Astrocyte (in vitro differentiated cells and primary cell): ENCODE data around the gene HLTF. TPM values are rescaled to one million over a fixed set of nuclear protein-coding genes. Genes with fewer than 3 reads are reported as not detected.
A peak's percentile ranks its signal among the peaks of the same experiment; 100 is the strongest.

Experiments used
- DNase-seq: peaks from one replicate; pipeline ENCODE4 v3.0.0-alpha.2; 2010; ENCODE audit warnings: low read depth
- FAIRE-seq: peaks from 2 replicates; lab custom pipeline; 2011; peaks lifted over from hg19 to GRCh38; lab: Jason Lieb, UNC
- H2AFZ ChIP-seq: 2 replicates; pipeline ENCODE4 v1.6.0; 2012; ENCODE audit warnings: low read depth, low read length, inconsistent platforms
- H3K27ac ChIP-seq: 2 replicates; pipeline ENCODE4 v1.5.1; 2011; ENCODE audit warnings: low read depth, low read length, inconsistent platforms
- H3K27me3 ChIP-seq: 2 replicates; pipeline ENCODE4 v1.6.0; 2011; ENCODE audit warnings: low read length, inconsistent platforms; ENCODE audit not compliant: insufficient read depth
- H3K36me3 ChIP-seq: 2 replicates; pipeline ENCODE4 v1.5.1; 2011; ENCODE audit warnings: low read length, inconsistent platforms; ENCODE audit not compliant: insufficient read depth
- H3K4me1 ChIP-seq: 2 replicates; pipeline ENCODE4 v1.5.1; 2011; ENCODE audit warnings: low read length, inconsistent platforms; ENCODE audit not compliant: insufficient read depth
- H3K4me2 ChIP-seq: 2 replicates; pipeline ENCODE4 v1.6.0; 2012; ENCODE audit warnings: low read length, inconsistent platforms
- H3K4me3 ChIP-seq: 2 replicates; pipeline ENCODE4 v1.5.1; 2011; ENCODE audit warnings: low read depth, mild to moderate bottlenecking, low read length, inconsistent platforms; ENCODE audit not compliant: insufficient read depth
- H3K79me2 ChIP-seq: 2 replicates; pipeline ENCODE4 v1.6.0; 2012; ENCODE audit warnings: mild to moderate bottlenecking, low read length, inconsistent platforms; ENCODE audit not compliant: insufficient read depth
- H3K9ac ChIP-seq: 2 replicates; pipeline ENCODE4 v1.6.0; 2012; ENCODE audit warnings: mild to moderate bottlenecking, low read length, inconsistent platforms
- H3K9me3 ChIP-seq: 2 replicates; pipeline ENCODE4 v1.5.1; 2012; ENCODE audit warnings: low read depth, mild to moderate bottlenecking, low read length, inconsistent platforms; ENCODE audit not compliant: insufficient read depth
- H4K20me1 ChIP-seq: 2 replicates; pipeline ENCODE4 v1.6.0; 2012; ENCODE audit warnings: low read length, inconsistent platforms; ENCODE audit not compliant: insufficient read depth
- H3K27ac Mint-ChIP-seq: one replicate; pipeline ENCODE4 v1.8.0; 2021; ENCODE audit warnings: mild to moderate bottlenecking, mixed read lengths; ENCODE audit not compliant: unreplicated experiment
- H3K27me3 Mint-ChIP-seq: one replicate; pipeline ENCODE4 v1.8.0; 2021; ENCODE audit warnings: low read depth, mixed read lengths; ENCODE audit not compliant: unreplicated experiment
- H3K36me3 Mint-ChIP-seq: one replicate; pipeline ENCODE4 v1.8.0; 2021; ENCODE audit warnings: low read depth, mixed read lengths; ENCODE audit not compliant: unreplicated experiment
- H3K4me1 Mint-ChIP-seq: one replicate; pipeline ENCODE4 v1.8.0; 2021; ENCODE audit warnings: low read depth, mixed read lengths; ENCODE audit not compliant: unreplicated experiment
- H3K4me3 Mint-ChIP-seq: one replicate; pipeline ENCODE4 v1.8.0; 2021; ENCODE audit warnings: mild to moderate bottlenecking, moderate library complexity, mixed read lengths; ENCODE audit not compliant: unreplicated experiment
- H3K9me3 Mint-ChIP-seq: one replicate; pipeline ENCODE4 v1.8.0; 2021; ENCODE audit warnings: mild to moderate bottlenecking, mixed read lengths; ENCODE audit not compliant: unreplicated experiment
- CTCF ChIP-seq: IDR thresholded peaks from 2 replicates; pipeline ENCODE4 v1.5.1; 2011; ENCODE audit warnings: low read depth, mild to moderate bottlenecking, inconsistent platforms, low read length, moderate library complexity; ENCODE audit not compliant: insufficient read depth
- EZH2 ChIP-seq: IDR thresholded peaks from 2 replicates; pipeline ENCODE4 v1.6.1; 2012; ENCODE audit warnings: mild to moderate bottlenecking, low read length, inconsistent platforms; ENCODE audit not compliant: insufficient read depth
- total RNA-seq: library from RNA; stranded (reverse); gene quantifications from 2 replicates; pipeline ENCODE4 v1.2.1, GENCODE V29; 2021

Gene HLTF
- total RNA-seq, 1 donor from 2014 or later: 19.5 TPM

GRCh38 chr3:149001727-149002126 is 84.6 kb downstream of the HLTF start:
- no peak overlapping the region for H3K27ac ChIP-seq
- no peak overlapping the region for H3K4me2 ChIP-seq
- H3K4me3 ChIP-seq: no peak overlapping the region
- H3K36me3 ChIP-seq: peaks cover 2% of the 10 kb centered on the region
- FAIRE-seq (no peak), DNase-seq (no peak)
- H3K27me3 ChIP-seq: no peaks in the 10 kb centered on the region
- H3K79me2 ChIP-seq: no peaks in the 10 kb centered on the region
- H3K4me1 ChIP-seq: peaks cover 5% of the 10 kb centered on the region
- Mint-ChIP-seq H3K4me1 (peaks cover 23% of the 10 kb centered on the region), H3K36me3 (peaks cover 6% of the 10 kb centered on the region), H3K27me3 (no peaks in the 10 kb centered on the region), H3K4me3 (no peak overlapping the region), H3K27ac (no peak overlapping the region), H3K9me3 (no peaks in the 10 kb centered on the region)
- H3K9me3 ChIP-seq: no peaks in the 10 kb centered on the region
- TF ChIP-seq EZH2 (no peak), CTCF (no peak)
- no peak overlapping the region for H3K9ac ChIP-seq
- H4K20me1 ChIP-seq: no peaks in the 10 kb centered on the region
- no peak overlapping the region for H2AFZ ChIP-seq

- Histone ChIP-seq H3K79me2 (no peaks in the 10 kb centered on the region), H3K36me3 (peaks cover 2% of the 10 kb centered on the region), H3K4me2 (no peak overlapping the region), H3K9ac (no peak overlapping the region), H3K27me3 (no peaks in the 10 kb centered on the region), H2AFZ (no peak overlapping the region), H3K9me3 (no peaks in the 10 kb centered on the region), H4K20me1 (no peaks in the 10 kb centered on the region), H3K4me1 (peaks cover 5% of the 10 kb centered on the region), H3K27ac (no peak overlapping the region), H3K4me3 (no peak overlapping the region)
- Mint-ChIP-seq H3K36me3 (peaks cover 2% of the 10 kb centered on the region), H3K27me3 (no peaks in the 10 kb centered on the region), H3K4me1 (peaks cover 26% of the 10 kb centered on the region), H3K27ac (no peak overlapping the region), H3K9me3 (no peaks in the 10 kb centered on the region), H3K4me3 (no peak overlapping the region)
- FAIRE-seq (no peak), DNase-seq (peak; percentile 37)
- no peak for TF ChIP-seq CTCF
- TF ChIP-seq EZH2: no peak
Observed at GRCh38 chr3:149000206-149000745, 86.1 kb downstream of the HLTF start.

- peaks cover 5% of the 10 kb centered on the region for H3K36me3 ChIP-seq
- H3K4me3 Mint-ChIP-seq: no peak overlapping the region
- H2AFZ ChIP-seq: no peak overlapping the region
- H3K36me3 Mint-ChIP-seq: peaks cover 2% of the 10 kb centered on the region
- no peak overlapping the region for H3K4me3 ChIP-seq
- H3K9ac ChIP-seq: no peak overlapping the region
- no peaks in the 10 kb centered on the region for H4K20me1 ChIP-seq
- no peaks in the 10 kb centered on the region for H3K9me3 Mint-ChIP-seq
- DNase-seq (no peak), FAIRE-seq (no peak)
- no peaks in the 10 kb centered on the region for H3K27me3 Mint-ChIP-seq
- no peaks in the 10 kb centered on the region for H3K9me3 ChIP-seq
- TF ChIP-seq CTCF (no peak), EZH2 (no peak)
- H3K79me2 ChIP-seq: no peaks in the 10 kb centered on the region
- no peak overlapping the region for H3K4me2 ChIP-seq
- peak overlapping the region; percentile 27 for H3K27ac Mint-ChIP-seq
- H3K27ac ChIP-seq: no peak overlapping the region
- peaks cover 26% of the 10 kb centered on the region for H3K4me1 Mint-ChIP-seq
- peaks cover 4% of the 10 kb centered on the region for H3K4me1 ChIP-seq
- H3K27me3 ChIP-seq: no peaks in the 10 kb centered on the region
Observed at GRCh38 chr3:148999806-149000205, 86.5 kb downstream of the HLTF start.
